ENCODE data around the gene CRKL. TPM values are rescaled to one million over a fixed set of nuclear protein-coding genes. Genes with fewer than 3 reads are reported as not detected.

CRKL gene
- total RNA-seq, 1 donor from 2014 or later: 59.6 TPM

GRCh38 chr22:20884454-20884853, 32.8 kb upstream of the CRKL start:
- H3K36me3 Mint-ChIP-seq (ENCODE audit: unreplicated experiment): no peaks in the 10 kb centered on the region
- peaks cover 15% of the 10 kb centered on the region for H3K4me1 Mint-ChIP-seq (ENCODE audit: low read depth, unreplicated experiment)
- H3K4me3 Mint-ChIP-seq (ENCODE audit: unreplicated experiment): no peak overlapping the region
- peaks cover 5% of the 10 kb centered on the region for H3K27me3 Mint-ChIP-seq (ENCODE audit: unreplicated experiment)
- DNase-seq: no peak
- no peak overlapping the region for H3K27ac Mint-ChIP-seq (ENCODE audit: unreplicated experiment)
- no peak for TF ChIP-seq CTCF (IDR thresholded peaks at IDR 0.05; ENCODE audit: partially characterized antibody, unreplicated experiment)
- peaks cover 12% of the 10 kb centered on the region for H3K9me3 Mint-ChIP-seq (ENCODE audit: unreplicated experiment)

- no peak for DNase-seq
- Mint-ChIP-seq H3K4me1 (ENCODE audit: low read depth, unreplicated experiment) (peaks cover 18% of the 10 kb centered on the region), H3K27ac (ENCODE audit: unreplicated experiment) (peak overlapping the region; percentile 24), H3K4me3 (ENCODE audit: unreplicated experiment) (no peak overlapping the region), H3K9me3 (ENCODE audit: unreplicated experiment) (peaks cover 12% of the 10 kb centered on the region), H3K27me3 (ENCODE audit: unreplicated experiment) (peaks cover 5% of the 10 kb centered on the region), H3K36me3 (ENCODE audit: unreplicated experiment) (no peaks in the 10 kb centered on the region)
- no peak for TF ChIP-seq CTCF (IDR thresholded peaks at IDR 0.05; ENCODE audit: partially characterized antibody, unreplicated experiment)
Measured at GRCh38 chr22:20885017-20885556, 32.1 kb upstream of the CRKL start.

GRCh38 chr22:20885557-20886323, 31.5 kb upstream of the CRKL start:
- H3K4me1 Mint-ChIP-seq (ENCODE audit: low read depth, unreplicated experiment): peaks cover 18% of the 10 kb centered on the region
- TF ChIP-seq CTCF (IDR thresholded peaks at IDR 0.05; ENCODE audit: partially characterized antibody, unreplicated experiment): peak; percentile 79

GRCh38 chr22:20887375-20887774, 29.8 kb upstream of the CRKL start:
- H3K9me3 Mint-ChIP-seq (ENCODE audit: unreplicated experiment): peaks cover 11% of the 10 kb centered on the region
- no peak for DNase-seq
- no peaks in the 10 kb centered on the region for H3K36me3 Mint-ChIP-seq (ENCODE audit: unreplicated experiment)
- no peak for TF ChIP-seq CTCF (IDR thresholded peaks at IDR 0.05; ENCODE audit: partially characterized antibody, unreplicated experiment)
- H3K27ac Mint-ChIP-seq (ENCODE audit: unreplicated experiment): peak overlapping the region; percentile 82
- H3K4me1 Mint-ChIP-seq (ENCODE audit: low read depth, unreplicated experiment): peaks cover 18% of the 10 kb centered on the region
- peak overlapping the region; percentile 48 for H3K4me3 Mint-ChIP-seq (ENCODE audit: unreplicated experiment)
- peaks cover 5% of the 10 kb centered on the region for H3K27me3 Mint-ChIP-seq (ENCODE audit: unreplicated experiment)

More at GRCh38 chr22:20885557-20886323, 31.5 kb upstream of the CRKL start:
- Mint-ChIP-seq H3K36me3 (ENCODE audit: unreplicated experiment) (no peaks in the 10 kb centered on the region), H3K27me3 (ENCODE audit: unreplicated experiment) (peaks cover 5% of the 10 kb centered on the region), H3K4me3 (ENCODE audit: unreplicated experiment) (no peak overlapping the region), H3K9me3 (ENCODE audit: unreplicated experiment) (peaks cover 12% of the 10 kb centered on the region), H3K27ac (ENCODE audit: unreplicated experiment) (peak overlapping the region; percentile 24)
- DNase-seq: peak; percentile 90
